A549 (cell line): ENCODE measurements around the gene ARL10. TPM values are rescaled to one million over a fixed set of nuclear protein-coding genes. Genes with fewer than 3 reads are reported as not detected.

ENCODE experiments used
- ATAC-seq, 2 experiments: fragments of 200-7000 bp in 1 of 2; fragments of >200 bp in 1 of 2; cut with Nextera tagmentation in 1 of 2; cut with Tn5 transposase in 1 of 2; 3 replicates each; pipeline versions ENCODE4 v1.8.0 to v1.9.1; 2018 to 2020; ENCODE audit warnings: mild to moderate bottlenecking in 1 of 2, moderate library complexity in 1 of 2
- CTCF ChIA-PET: fragments of 300-600 bp; sonication (Branson Sonifier 250); formaldehyde crosslinking; extraction: SDS; loops from one replicate; lab custom pipeline; 2021; ENCODE audit warnings: antibody characterized with exemption, inconsistent platforms; lab: Yijun Ruan, JAX
- POLR2A ChIA-PET: fragments of 350-600 bp; formaldehyde crosslinking; extraction: SDS; loops from one replicate; lab custom pipeline; 2021; ENCODE audit warnings: antibody characterized with exemption, inconsistent platforms; lab: Yijun Ruan, JAX
- DNase-seq, 2 experiments: peaks; one replicate each; pipeline versions ENCODE4 v3.0.0 to v3.0.0-alpha.2; 2011 to 2016; ENCODE audit warnings: low read depth in 1 of 2, low spot score in 1 of 2
- FAIRE-seq: peaks from 2 replicates; lab custom pipeline; 2011; peaks lifted over from hg19 to GRCh38; lab: Jason Lieb, UNC
- H3K27ac ChIP-seq, 2 experiments: fragments of >200 bp; sonication (Bioruptor Twin); formaldehyde crosslinking; 3 replicates each; pipeline ENCODE4 v1.5.1; 2016 to 2017
- H3K4me1 ChIP-seq: fragments of >200 bp; sonication (Bioruptor Twin); formaldehyde crosslinking; 3 replicates; pipeline ENCODE4 v1.6.1; 2016
- H3K4me2 ChIP-seq: fragments of >200 bp; sonication (Bioruptor Twin); formaldehyde crosslinking; 3 replicates; pipeline ENCODE4 v1.6.1; 2016
- H3K4me3 ChIP-seq: fragments of >200 bp; sonication (Bioruptor Twin); formaldehyde crosslinking; 3 replicates; pipeline ENCODE4 v1.5.1; 2016
- H3K9me3 ChIP-seq: fragments of >200 bp; sonication (Bioruptor Twin); formaldehyde crosslinking; 3 replicates; pipeline ENCODE4 v1.6.1; 2016
- CBX2 ChIP-seq: fragments of 200-600 bp; sonication (generic); IDR thresholded peaks from 2 replicates; pipeline ENCODE4 v1.6.1; 2016; ENCODE audit warnings: low read depth, mild to moderate bottlenecking, borderline replicate concordance
- CTCF ChIP-seq: fragments of >200 bp; sonication (Bioruptor Twin); formaldehyde crosslinking; IDR thresholded peaks from 3 replicates; pipeline ENCODE4 v1.5.1; 2016
- E2F6 ChIP-seq: IDR thresholded peaks from 2 replicates; pipeline ENCODE4 v1.6.1; 2012; ENCODE audit warnings: low read depth, borderline replicate concordance
- EHMT2 ChIP-seq: fragments of 200-600 bp; sonication (generic); IDR thresholded peaks from 2 replicates; pipeline ENCODE4 v1.6.1; 2016; ENCODE audit warnings: antibody characterized with exemption, low read depth, mild to moderate bottlenecking, moderate library complexity
- FOSB ChIP-seq: fragments of 250-450 bp; sonication (Bioruptor Pico); IDR thresholded peaks from 2 replicates; pipeline ENCODE4 v1.5.0; 2020; ENCODE audit warnings: mild to moderate bottlenecking, moderate library complexity
- HDAC2 ChIP-seq: fragments of 200-600 bp; sonication (generic); IDR thresholded peaks from 2 replicates; pipeline ENCODE4 v1.6.1; 2016
- HEYL ChIP-seq: fragments of 250-450 bp; sonication (Bioruptor Pico); IDR thresholded peaks from 2 replicates; pipeline ENCODE4 v1.8.0; 2021; ENCODE audit warnings: mild to moderate bottlenecking, moderate library complexity
- HMGXB4 ChIP-seq: fragments of 250-450 bp; sonication (Bioruptor Pico); IDR thresholded peaks from 2 replicates; pipeline ENCODE4 v1.5.0; 2021; ENCODE audit warnings: mild to moderate bottlenecking, moderate library complexity, borderline replicate concordance
- HOXA7 ChIP-seq: fragments of 250-450 bp; sonication (Bioruptor Pico); IDR thresholded peaks from 2 replicates; pipeline ENCODE4 v1.5.0; 2020; ENCODE audit warnings: mild to moderate bottlenecking, moderate library complexity
- JUN ChIP-seq, 2 experiments: fragments of >200 bp; sonication (Bioruptor Twin); formaldehyde crosslinking; IDR thresholded peaks; 2 replicates in 1 of 2; 3 replicates in 1 of 2; pipeline ENCODE4 v1.6.1; 2016 to 2017
- JUNB ChIP-seq: fragments of >200 bp; sonication (Bioruptor Twin); formaldehyde crosslinking; IDR thresholded peaks from 2 replicates; pipeline ENCODE4 v1.6.1; 2016
- MAFK ChIP-seq: fragments of 450-650 bp; IDR thresholded peaks from 2 replicates; pipeline ENCODE4 v1.6.1; 2014; ENCODE audit not compliant: partially characterized antibody
- MAX ChIP-seq: IDR thresholded peaks from 2 replicates; pipeline ENCODE4 v1.6.1; 2012
- MAZ ChIP-seq: fragments of 150-350 bp; IDR thresholded peaks from 2 replicates; pipeline ENCODE4 v1.6.1; 2014; ENCODE audit warnings: antibody characterized with exemption, low read depth, low read length, borderline replicate concordance
- PBX3 ChIP-seq: IDR thresholded peaks from 2 replicates; pipeline ENCODE4 v1.6.1; 2012
- POLR2A ChIP-seq: IDR thresholded peaks from 2 replicates; pipeline ENCODE4 v1.6.1; 2012; ENCODE audit warnings: mild to moderate bottlenecking, low read length
- POLR2AphosphoS2 ChIP-seq: conservative IDR thresholded peaks from 2 replicates; pipeline ENCODE4 v1.6.1; 2012; ENCODE audit warnings: low read length, improper control_type of control experiment, inconsistent platforms
- RCOR1 ChIP-seq: fragments of 150-350 bp; IDR thresholded peaks from 2 replicates; pipeline ENCODE4 v1.6.1; 2014; ENCODE audit warnings: antibody characterized with exemption, low read length, low read depth
- RFX5 ChIP-seq: fragments of 450-650 bp; IDR thresholded peaks from 2 replicates; pipeline ENCODE4 v1.7.1; 2014; ENCODE audit warnings: antibody characterized with exemption, mild to moderate bottlenecking, moderate library complexity
- SMC3 ChIP-seq: fragments of >200 bp; sonication (Bioruptor Twin); formaldehyde crosslinking; IDR thresholded peaks from 3 replicates; pipeline ENCODE4 v1.6.1; 2018; ENCODE audit warnings: inconsistent platforms
- SREBF2 ChIP-seq: fragments of 450-650 bp; IDR thresholded peaks from 2 replicates; pipeline ENCODE4 v1.6.1; 2014; ENCODE audit warnings: mild to moderate bottlenecking, moderate library complexity
- TP53 ChIP-seq: fragments of 250-450 bp; sonication (Bioruptor Pico); IDR thresholded peaks from 2 replicates; pipeline ENCODE4 v1.5.0; 2021; ENCODE audit warnings: mild to moderate bottlenecking, moderate library complexity
- ZFP36 ChIP-seq: fragments of 450-650 bp; IDR thresholded peaks from 2 replicates; pipeline ENCODE4 v1.6.1; 2014; ENCODE audit warnings: borderline replicate concordance; ENCODE audit not compliant: partially characterized antibody
- ZSCAN20 ChIP-seq: fragments of 250-450 bp; sonication (Bioruptor Pico); IDR thresholded peaks from 2 replicates; pipeline ENCODE4 v1.8.0; 2022; ENCODE audit warnings: mild to moderate bottlenecking, moderate library complexity
- WGBS: methylation state at CpG from one replicate; pipeline ENCODE4 v1.1.6; 2017; ENCODE audit errors: missing lambda C conversion rate; 5-methylcytosine and 5-hydroxymethylcytosine counted together
- polyA plus RNA-seq, 4 experiments: library from polyadenylated mRNA; depleted of rRNA in 3 of 4; stranded (reverse); fragments of >200 nt; fragmentation: RNase III in 1 of 4; extraction: RNeasy Plus Mini Kit Qiagen cat#74134 plus additional on column Dnase treatment in 1 of 4; gene quantifications; 2 replicates in 3 of 4; 3 replicates in 1 of 4; pipeline ENCODE4 v1.2.3, GENCODE V29; 2011 to 2017
- TF ChIP-seq, protein P1 (sequence below): fragments of 250-450 bp; sonication (Bioruptor Pico); IDR thresholded peaks from 2 replicates; pipeline ENCODE4 v1.5.0; 2020; ENCODE audit warnings: low read depth, mild to moderate bottlenecking, moderate library complexity
- TF ChIP-seq, protein P2 (sequence below): fragments of 150-350 bp; IDR thresholded peaks from 2 replicates; pipeline ENCODE4 v1.6.1; 2014; ENCODE audit warnings: low read depth, mild to moderate bottlenecking, low read length

ARL10 gene
- polyA plus RNA-seq, 2 of the 4 experiments (the other 2 are of a cell fraction), result 0.15 to 0.21 TPM

GRCh38 chr5:176409765-176410164, 44.5 kb downstream of the ARL10 start:
- POLR2A ChIA-PET, result no interaction called here
- no peak for TF ChIP-seq POLR2AphosphoS2
- TF ChIP-seq TP53 (CRISPR knock-in tag), result no peak
- TF ChIP-seq CTCF, result no peak
- no peak for TF ChIP-seq RCOR1
- no peak for TF ChIP-seq E2F6
- no peak for TF ChIP-seq MAZ
- no peak for TF ChIP-seq JUN (IDR thresholded peaks at IDR 0.05)
- no peak for TF ChIP-seq CBX2
- TF ChIP-seq ZSCAN20 (CRISPR knock-in tag), result no peak
- no peak for TF ChIP-seq POLR2A
- TF ChIP-seq HMGXB4 (CRISPR knock-in tag), result no peak
- no peak for TF ChIP-seq SMC3
- no peak for TF ChIP-seq SREBF2
- TF ChIP-seq, all 56 proteins: peak for 0

DNA sequence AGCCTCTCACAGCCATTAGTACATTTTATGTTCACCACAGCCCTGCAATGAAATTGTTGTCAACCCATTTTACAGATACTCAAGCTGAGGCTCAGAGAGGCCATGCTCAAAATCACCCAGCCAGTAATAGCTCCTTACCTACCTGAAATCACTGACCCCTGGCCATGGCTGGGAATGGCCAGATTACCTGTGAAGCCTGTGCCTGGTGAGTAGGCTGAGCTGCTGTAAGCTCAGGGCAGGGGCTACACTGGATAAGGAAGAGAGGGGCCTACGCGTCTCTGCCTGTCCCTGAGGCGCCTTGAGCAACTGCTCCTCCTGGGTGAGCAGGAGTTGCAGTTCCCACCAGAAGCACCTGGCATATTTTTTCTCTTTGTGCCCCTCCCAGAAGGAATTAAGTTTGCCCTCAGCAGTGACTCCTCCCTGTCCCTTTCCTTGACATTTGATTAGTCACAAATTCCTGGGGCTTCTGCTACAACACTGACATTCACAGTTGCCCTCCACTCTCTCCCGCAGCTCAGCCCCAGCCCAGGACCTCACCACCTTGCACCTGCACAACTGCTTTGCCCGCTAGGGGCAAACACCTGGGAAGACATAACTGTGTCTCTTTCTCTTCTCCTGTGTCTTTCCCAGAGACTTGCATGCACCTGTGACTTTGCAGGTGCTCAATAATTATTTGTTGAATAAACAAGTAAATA, 45.3 kb downstream of the ARL10 start:
- peaks cover 17% of the 10 kb centered on the region; the same call in 2 of the 3 replicates for H3K4me1 ChIP-seq
- DNase-seq (no peak), ATAC-seq (no peak), FAIRE-seq (no peak)
- H3K4me3 ChIP-seq, result no peak overlapping the region
- CTCF ChIA-PET, result interaction anchor here (0.6 to 2.1 kb wide), 2 partner anchors 163 to 681 kb away, joined by 3 to 7 read pairs; no protein-coding TSS in a partner anchor
- TF ChIP-seq POLR2AphosphoS2 (no peak), MAFK (no peak), MAX (no peak), FOSB (CRISPR knock-in tag) (no peak), HDAC2 (no peak), ZFP36 (no peak), HOXA7 (CRISPR knock-in tag) (no peak), PBX3 (no peak), RFX5 (no peak), HEYL (CRISPR knock-in tag) (no peak), EHMT2 (no peak), JUNB (no peak)
- TF ChIP-seq, protein P1, sequence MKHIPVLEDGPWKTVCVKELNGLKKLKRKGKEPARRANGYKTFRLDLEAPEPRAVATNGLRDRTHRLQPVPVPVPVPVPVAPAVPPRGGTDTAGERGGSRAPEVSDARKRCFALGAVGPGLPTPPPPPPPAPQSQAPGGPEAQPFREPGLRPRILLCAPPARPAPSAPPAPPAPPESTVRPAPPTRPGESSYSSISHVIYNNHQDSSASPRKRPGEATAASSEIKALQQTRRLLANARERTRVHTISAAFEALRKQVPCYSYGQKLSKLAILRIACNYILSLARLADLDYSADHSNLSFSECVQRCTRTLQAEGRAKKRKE (CRISPR knock-in tag), result no peak
- TF ChIP-seq, protein P2, sequence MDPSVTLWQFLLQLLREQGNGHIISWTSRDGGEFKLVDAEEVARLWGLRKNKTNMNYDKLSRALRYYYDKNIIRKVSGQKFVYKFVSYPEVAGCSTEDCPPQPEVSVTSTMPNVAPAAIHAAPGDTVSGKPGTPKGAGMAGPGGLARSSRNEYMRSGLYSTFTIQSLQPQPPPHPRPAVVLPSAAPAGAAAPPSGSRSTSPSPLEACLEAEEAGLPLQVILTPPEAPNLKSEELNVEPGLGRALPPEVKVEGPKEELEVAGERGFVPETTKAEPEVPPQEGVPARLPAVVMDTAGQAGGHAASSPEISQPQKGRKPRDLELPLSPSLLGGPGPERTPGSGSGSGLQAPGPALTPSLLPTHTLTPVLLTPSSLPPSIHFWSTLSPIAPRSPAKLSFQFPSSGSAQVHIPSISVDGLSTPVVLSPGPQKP, result no peak
- no peaks in the 10 kb centered on the region for H3K9me3 ChIP-seq
- no peak overlapping the region; a peak in 1 of 6 replicates for H3K27ac ChIP-seq
- POLR2A ChIA-PET, result no interaction called here
- no peak overlapping the region for H3K4me2 ChIP-seq
- 84% methylated on average over 5 of the region's 5 CpGs for WGBS

More at GRCh38 chr5:176409765-176410164, 44.5 kb downstream of the ARL10 start:
- DNase-seq (no peak), ATAC-seq (no peak), FAIRE-seq (no peak)
- 83% methylated on average over 4 of the region's 4 CpGs for WGBS
- Histone ChIP-seq H3K4me1 (peaks cover 10% of the 10 kb centered on the region; the same call in 1 of the 3 replicates), H3K4me3 (no peak overlapping the region), H3K27ac (no peak overlapping the region), H3K4me2 (no peak overlapping the region), H3K9me3 (no peaks in the 10 kb centered on the region)
- CTCF ChIA-PET, result interaction anchor here (2.1 kb wide), 1 partner anchor 680 kb away, joined by 7 read pairs; no protein-coding TSS in a partner anchor
